Activated CD4-positive, CD25-positive, alpha-beta regulatory T cell treated with anti-CD3 and anti-CD28 coated beads, Interleukin-2, amount 50 U/mL, for 16 hours (primary cell): ENCODE data around the gene KRTAP2-1.
"Not testable (repeated sequence)": the region's sequence is repeated elsewhere in the genome, so short reads cannot be mapped to it uniquely, and the experiment has no call there.

Experiments used
- DNase-seq: peaks from one replicate; pipeline ENCODE4 v3.0.0-alpha.2; 2020; ENCODE audit warnings: low read depth, low spot score

KRTAP2-1 gene, protein sequence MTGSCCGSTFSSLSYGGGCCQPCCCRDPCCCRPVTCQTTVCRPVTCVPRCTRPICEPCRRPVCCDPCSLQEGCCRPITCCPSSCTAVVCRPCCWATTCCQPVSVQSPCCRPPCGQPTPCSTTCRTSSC

DNA sequence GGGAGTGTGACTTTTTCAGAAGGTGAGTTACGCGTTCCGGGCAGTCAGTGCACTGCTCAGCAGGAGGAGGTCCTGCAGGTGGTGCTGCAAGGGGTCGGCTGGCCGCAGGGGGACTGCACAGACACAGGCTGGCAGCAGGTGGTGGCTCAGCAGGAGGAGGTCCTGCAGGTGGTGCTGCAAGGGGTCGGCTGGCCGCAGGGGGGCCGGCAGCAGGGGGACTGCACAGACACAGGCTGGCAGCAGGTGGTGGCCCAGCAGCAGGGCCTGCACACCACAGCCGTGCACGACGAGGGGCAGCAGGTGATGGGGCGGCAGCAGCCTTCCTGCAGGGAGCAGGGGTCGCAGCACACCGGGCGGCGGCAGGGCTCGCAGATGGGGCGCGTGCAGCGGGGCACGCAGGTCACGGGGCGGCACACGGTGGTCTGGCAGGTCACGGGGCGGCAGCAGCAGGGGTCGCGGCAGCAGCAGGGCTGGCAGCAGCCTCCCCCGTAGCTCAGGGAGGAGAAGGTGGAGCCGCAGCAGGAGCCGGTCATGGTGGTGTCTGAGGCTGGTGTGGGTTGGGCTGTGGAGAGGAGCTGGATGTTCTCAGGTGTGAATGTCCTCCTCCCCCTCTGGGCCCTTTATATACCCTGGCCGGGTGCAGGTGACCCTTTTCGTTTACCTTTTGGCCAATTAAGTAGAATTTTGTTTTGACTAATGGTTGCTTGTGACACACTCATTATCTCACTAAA lies at the start of gene KRTAP2-1:
Gene KRTAP2-1 (minus strand): TSS at position 582 of the 731 bp plus-strand sequence. CDS start 49 bp downstream, at position 533.
- not testable (repeated sequence) for DNase-seq

DNA sequence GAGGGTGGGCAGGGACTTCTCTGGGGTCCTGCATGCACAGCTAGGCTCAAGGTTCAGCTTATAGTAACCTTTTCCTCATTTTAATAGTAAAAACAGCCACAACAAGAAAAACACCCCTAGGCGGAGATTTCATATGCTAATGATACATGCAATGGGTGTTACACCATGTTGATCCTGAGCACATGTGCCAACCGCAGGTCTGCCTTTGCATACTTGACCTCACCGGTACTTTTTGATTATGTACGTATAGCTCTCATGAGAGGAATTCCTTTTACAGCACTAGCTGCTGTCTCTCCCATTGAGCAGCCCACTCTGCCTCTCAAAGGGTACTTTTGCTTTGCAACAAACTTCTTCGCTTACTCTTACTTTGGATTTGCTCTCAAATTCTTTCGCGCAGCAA lies 48.9 kb upstream of the KRTAP2-1 start:
- no peak for DNase-seq

DNA sequence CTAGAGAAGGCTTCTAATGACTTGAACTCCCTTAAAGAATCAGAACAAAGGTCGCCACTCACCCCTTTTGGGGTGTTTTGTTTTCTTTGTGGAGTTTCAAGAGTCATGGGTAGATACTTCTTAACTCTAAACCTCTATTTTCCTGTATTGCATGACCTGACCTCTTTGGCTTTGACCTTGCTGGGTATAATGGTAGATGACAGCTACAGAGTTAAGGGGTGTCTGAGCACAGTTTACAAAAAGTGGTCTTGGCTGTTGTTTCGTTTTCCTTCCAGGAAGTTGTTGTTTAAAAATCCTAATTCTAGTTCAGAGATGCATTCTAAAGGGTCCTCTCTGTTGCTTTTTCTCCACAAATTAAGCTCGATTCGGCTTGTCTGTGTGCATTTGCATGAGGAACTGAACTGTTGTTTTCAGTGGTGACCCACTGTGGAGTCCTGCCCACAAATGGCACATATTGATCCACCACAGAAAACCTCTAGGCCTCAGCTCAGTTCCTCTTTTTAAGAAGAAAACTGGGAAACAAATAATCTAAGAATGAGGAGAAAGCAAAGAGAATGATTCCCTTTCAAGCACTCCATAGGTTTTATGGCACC lies 41.7 kb upstream of the KRTAP2-1 start:
- not testable (repeated sequence) for DNase-seq

DNA sequence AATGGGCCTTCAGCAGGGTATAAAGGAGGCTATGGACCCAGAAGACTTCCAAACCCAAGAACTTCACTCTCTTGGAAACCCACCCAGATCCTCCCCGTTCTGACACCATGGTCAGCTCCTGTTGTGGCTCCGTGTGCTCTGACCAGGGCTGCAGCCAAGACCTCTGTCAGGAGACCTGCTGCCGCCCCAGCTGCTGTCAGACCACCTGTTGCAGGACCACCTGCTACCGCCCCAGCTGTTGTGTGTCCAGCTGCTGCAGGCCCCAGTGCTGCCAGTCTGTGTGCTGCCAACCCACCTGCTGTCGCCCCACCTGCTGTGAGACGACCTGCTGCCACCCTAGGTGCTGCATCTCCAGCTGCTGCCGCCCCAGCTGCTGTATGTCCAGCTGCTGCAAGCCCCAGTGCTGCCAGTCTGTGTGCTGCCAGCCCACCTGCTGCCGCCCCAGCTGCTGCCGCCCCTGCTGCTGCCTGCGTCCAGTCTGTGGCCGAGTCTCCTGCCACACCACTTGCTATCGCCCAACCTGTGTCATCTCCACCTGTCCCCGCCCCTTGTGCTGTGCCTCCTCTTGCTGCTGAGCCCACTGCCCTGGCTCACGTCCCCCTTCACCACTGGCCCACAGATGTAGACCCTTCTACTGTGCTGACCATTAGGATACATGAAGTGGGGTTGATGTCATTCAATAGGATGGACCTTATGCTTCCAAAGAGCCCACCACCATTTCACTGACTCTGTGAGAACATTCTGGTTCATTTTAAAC lies 37.2 kb upstream of the KRTAP2-1 start, which contains the start of gene KRTAP4-7:
Gene KRTAP4-7 (plus strand): TSS at position 51 of the 757 bp plus-strand sequence. CDS start 57 bp downstream, at position 108.
- DNase-seq: not testable (repeated sequence)

DNA sequence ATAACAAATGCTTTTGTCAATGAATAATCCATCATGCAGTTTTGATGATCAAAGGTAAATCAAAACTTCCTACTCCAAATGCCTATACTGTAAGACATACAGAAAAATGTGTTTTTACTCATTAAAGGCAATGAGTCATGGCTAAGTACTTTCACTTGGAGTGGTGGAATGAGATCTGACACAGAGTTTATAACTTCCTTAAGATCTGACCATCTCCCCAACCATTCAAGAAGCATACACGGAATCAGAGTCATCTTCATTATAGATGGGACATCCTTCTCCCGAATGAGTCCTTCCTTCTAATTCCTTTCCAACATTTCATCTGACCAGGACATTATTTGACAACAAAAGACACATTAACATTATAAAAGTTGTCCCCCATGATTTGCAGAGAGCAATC lies 36.3 kb upstream of the KRTAP2-1 start:
- not testable (repeated sequence) for DNase-seq

DNA sequence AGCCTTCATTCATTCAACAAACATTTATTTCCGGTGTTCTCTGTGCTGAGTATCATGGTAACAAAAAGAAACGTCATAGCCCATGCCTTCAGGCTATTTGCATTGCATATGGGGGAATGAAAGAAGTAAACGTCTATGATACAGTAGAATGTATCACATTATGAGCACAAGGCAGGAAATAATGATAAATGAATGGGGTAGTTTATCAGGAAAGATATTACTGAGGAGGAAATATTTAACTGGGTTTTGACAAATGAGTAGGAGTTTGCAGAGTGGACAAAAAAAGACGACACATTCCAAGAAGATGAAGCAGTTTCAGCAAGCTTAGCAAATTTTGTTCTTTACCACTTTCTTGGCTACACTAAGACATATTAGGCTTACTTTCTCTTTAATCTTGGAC lies 35.5 kb upstream of the KRTAP2-1 start:
- no peak for DNase-seq

DNA sequence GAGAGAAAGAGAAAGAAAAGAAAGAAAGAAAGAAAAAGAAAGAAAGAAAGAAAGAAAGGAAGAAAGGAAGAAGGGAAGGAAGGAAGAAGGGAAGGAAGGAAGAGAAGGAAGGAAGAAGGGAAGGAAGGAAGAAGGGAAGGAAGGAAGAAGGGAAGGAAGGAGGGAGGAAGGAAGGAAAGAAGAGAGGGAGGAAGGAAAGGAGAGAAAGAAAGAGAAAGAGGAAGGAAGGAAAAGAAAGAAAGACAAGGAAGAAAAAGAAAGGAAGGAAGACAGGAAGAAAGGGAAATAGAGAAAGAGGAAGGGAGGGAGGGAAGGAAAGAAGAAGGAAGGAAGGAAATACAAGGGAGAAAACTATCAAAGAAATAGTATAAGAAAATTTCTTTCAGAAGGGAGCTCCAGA lies 29.7 kb upstream of the KRTAP2-1 start:
- DNase-seq: no peak

DNA sequence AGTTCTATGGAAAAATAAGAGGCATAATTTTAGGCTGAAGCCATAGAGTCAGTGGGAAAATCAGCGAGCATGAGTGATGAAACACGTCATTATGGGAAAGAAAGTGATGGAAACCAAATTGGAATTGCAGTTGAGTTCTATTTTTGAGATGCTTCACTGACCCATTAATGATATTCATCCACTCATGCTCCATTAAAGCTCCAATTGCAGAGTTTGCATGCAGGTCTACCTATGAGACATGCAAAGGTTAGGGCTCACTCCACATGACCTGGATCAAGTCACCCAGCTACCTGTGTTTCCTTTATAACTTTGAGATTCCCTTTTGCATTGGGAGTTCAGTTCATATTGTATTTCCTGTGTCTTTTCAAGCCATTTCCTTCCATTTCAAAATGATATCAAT lies 26.6 kb upstream of the KRTAP2-1 start:
- no peak for DNase-seq

DNA sequence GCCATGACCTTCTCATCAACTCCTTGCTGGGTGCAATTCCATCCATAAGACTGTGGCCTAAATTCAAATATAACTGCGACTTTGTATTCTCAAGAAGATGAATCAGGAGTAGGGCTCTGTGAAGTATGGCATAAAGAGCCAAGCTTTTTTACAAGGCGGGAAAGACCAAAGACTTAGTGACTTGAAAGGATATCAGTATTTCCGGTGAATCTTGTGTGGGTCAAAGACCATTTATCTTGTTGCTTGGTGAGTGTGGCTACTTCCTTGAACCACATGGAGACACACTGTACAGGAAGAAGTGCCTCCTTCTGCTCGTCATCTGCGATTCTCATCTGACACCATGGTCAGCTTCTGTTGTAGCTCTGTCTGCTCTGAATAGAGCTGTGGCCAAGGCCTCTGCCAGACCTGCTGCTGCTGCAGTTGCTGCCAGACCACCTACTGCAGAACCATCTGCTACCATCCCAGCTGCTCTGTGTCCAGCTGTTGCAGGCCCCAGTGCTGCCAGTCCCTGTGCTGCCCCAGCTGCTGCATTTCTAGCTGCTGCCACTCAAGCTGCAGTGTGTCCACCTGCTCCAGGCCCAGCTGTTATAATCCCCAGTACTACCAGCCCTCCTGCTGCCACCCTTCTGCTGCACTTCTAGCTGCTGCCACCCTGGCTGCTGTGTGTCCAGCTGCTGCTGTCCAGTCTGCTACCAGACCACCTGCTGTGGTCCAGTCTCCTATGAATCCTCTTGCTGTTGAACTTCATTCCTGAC lies 24.7 kb upstream of the KRTAP2-1 start:
- no peak for DNase-seq

DNA sequence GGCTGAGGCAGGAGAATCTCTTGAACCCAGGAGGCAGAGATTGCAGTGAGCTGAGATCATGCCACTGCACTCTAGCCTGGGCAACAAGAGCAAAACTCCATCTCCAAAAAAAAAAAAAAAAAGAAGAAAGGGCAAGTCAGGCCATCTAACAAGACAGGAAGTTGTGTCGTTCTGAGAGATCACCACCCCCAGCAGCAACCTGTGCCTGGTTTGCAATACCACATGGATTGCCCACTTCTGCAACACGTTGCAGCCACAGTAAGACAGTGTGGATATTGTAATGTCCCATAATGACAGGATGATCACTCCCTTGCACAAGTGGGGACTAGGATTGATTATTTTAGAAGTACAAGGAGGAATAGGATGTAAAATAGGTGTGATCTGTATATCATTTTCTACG lies 21.9 kb upstream of the KRTAP2-1 start:
- no peak for DNase-seq

DNA sequence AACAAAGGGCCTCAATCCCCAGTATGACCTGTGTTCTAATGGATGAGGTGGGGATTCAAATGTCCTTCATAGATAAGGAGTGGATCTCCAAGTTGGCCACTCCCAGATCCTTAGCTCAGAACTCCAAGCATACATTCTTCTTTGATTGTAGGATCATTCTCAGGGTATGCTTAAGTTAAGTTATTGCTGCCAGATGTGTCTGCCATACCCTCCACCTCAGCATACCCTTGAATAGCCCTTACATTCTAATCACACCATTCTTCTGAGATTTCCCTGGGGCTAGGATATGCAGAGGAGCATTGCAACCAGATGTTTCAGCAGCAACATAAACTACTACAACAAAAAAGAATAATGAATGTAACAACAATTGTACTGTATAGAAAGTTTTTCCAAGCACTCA lies 20.2 kb upstream of the KRTAP2-1 start:
- DNase-seq: no peak

DNA sequence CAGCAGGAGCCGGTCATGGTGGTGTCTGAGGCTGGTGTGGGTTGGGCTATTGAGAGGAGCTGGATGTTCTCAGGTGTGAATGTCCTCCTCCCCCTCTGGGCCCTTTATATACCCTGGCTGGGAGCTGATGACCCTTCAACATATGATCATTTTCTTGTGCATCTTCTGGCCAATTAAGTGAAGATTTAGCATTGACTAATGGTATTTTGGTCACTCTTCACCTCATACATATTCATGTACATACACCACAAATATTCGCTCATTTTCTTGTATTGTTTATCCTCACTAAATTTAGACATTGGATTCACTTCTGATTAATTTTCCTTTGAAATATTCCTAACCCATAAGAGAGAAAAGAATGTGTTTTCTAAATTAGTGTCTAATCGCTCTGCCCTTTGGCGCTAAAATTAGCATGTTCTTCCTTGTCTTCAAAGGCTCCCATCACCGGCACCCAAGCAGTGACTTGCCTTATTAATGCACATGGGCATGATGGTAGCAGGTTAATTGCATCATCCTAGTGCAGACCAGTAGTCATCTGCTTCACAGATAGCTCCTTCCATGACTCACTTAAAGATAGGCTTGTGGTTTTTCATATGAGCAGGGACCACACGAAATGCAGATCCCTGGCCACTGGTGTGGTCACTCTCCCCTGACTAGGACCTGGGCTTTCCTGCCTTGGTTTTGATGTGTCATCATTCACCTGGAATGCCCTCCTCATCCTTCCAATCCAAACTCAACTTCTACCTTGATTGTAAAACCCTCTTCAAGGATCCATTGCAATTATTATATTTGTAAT lies 18.9 kb upstream of the KRTAP2-1 start, which contains the start of gene KRTAP2-4:
Gene KRTAP2-4 (minus strand): TSS at position 51 of the 796 bp plus-strand sequence. CDS start 34 bp downstream, at position 17.
- DNase-seq: no peak

DNA sequence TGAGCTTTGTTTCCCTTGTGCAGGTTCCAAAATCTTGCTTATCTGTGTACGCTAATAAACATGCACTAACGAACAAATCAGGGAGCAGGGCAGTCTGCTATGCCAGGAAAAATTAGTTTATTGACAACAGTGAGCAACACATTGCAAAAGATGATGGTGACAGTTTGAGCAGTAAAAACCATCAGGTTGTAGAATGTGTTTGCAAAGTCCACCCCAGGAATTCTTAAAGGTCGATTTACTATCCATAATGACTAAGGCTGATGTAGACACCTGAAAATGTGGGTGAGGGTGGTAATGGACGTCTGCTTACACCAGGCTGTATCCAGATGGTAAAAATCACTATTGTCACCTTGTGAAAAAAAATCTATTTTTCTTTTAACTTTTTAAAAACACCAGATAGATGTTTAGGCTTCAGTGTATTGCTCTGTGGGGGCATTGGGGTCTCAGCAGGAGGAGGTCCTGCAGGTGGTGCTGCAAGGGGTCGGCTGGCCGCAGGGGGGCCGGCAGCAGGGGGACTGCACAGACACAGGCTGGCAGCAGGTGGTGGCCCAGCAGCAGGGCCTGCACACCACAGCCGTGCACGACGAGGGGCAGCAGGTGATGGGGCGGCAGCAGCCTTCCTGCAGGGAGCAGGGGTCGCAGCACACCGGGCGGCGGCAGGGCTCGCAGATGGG lies 18.0 kb upstream of the KRTAP2-1 start:
- not testable (repeated sequence) for DNase-seq

DNA sequence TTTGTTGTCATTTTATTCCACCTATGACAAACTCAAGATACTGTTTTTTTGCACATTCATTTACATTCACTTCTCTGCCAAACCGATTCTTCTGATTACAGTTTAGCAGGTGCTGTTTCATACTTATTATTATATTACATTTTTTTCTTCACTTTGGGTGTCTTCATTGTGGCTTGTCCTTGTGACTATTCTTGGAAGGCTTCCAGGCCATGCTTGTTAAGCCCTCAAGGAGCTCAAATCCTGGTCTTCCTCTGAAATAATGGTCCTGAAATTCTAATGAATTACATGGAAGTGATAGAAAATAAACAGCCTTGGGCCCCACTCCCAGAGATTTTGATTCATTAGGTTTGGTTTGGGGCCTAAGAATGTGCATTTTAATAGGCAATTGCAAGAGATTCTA lies 17.2 kb upstream of the KRTAP2-1 start:
- DNase-seq: no peak

DNA sequence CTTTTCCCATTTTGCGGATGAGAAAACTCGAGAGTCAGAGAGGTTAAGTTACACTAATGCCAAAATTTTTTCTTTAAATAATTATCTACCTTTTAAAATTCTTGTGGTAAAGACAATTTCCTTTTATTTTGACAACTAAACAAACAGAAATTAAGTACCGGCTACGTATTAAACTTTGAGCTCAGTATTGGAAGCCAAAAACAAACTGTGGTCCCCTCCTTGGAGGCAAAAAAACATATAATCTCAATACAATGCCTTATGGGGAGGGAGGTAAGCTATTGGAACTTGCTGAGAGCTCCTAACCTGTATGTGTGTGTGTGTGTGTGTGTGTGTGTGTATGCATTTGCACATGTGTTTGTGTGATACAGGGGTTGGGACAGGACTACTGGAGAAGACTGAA lies 16.3 kb upstream of the KRTAP2-1 start:
- DNase-seq: no peak

DNA sequence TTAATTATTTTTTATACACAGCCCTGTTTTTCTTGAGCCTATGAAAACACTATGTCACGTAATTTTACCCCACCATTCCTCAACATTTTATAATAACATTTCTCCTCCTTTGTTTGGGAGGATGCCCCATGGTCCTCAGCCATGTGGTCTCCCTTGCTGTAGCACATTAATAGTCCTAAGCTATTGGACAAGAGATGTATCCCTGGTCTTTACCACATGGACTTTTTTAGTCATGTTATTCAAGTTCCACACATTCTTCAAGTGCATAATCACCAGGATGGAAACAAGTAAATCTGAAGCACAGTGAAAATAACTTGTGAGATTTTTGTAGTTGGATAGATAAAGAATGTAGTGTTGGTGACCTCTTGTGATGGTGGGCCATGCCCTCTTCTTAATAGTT lies 14.8 kb upstream of the KRTAP2-1 start:
- DNase-seq: no peak

DNA sequence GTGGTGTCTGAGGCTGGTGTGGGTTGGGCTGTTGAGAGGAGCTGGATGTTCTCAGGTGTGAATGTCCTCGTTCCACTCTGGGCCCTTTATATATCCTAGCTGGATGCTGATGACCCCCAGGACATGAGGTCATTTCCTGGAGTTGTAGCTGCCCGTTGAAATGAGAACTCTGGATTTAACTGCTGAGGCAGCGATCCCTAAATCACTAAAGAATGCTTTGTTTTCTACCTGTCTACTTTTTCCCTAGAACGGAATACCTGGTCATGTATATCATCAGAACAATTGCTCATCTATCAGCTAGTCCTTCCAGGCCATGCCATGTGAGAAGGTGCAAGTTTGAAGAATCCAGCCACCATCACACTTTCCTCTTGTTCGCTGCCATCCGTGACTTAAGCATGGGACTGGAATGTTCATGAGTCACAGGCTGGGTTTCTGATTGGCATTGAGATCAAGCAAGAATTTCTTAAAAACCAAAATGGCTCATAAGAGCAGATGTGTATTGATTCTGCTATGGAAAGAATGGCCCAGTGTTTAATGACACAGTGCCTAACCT lies 13.0 kb upstream of the KRTAP2-1 start, which contains the start of gene KRTAP2-3:
Gene KRTAP2-3 (minus strand): TSS at position 63 of the 553 bp plus-strand sequence. CDS start 64 bp downstream, outside the sequence.
- DNase-seq: no peak

DNA sequence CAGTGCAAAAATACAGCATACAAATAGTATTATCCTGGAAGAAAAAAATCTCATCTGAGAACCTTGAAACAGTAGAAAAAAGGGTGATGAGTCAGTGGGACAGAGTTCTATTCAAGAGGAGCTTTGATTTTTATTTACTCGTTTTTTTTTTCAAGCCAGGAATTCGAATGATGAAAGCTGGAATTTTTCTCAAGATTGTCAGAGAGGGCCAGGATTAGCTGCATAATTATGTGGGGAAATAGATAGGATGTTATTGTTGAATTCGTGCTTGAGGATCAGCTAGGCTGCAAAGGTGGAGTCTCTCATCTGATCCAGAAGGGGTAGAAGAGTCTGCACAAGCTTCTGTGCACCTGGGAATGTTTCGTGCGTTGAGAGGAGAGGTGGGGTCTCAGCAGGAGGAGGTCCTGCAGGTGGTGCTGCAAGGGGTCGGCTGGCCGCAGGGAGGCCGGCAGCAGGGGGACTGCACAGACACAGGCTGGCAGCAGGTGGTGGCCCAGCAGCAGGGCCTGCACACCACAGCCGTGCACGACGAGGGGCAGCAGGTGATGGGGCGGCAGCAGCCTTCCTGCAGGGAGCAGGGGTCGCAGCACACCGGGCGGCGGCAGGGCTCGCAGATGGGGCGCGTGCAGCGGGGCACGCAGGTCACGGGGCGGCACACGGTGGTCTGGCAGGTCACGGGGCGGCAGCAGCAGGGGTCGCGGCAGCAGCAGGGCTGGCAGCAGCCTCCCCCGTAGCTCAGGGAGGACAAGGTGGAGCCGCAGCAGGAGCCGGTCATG lies 12.3 kb upstream of the KRTAP2-1 start:
- not testable (repeated sequence) for DNase-seq

DNA sequence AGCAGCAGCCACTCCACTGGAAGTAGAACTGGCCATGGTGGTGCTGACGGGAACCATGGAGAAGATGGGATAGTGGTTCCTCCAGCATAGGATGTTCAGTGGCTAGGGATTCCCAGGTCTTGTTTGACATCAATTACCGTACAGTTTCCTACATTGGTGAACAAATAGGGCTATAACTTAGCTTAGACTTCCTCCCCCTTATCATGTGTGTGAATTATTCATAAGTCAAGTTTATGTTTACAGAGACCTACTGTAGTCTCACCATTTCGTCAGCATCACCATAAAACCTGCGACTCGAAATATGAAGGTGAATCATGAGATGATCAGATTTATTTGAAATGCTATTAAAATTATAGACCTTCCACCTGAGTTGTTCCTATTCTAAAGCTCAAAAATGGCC lies 11.6 kb upstream of the KRTAP2-1 start:
- no peak for DNase-seq
